ENCODE data around the gene UBASH3A. TPM values are rescaled to one million over a fixed set of nuclear protein-coding genes. Genes with fewer than 3 reads are reported as not detected.

The UBASH3A gene
- total RNA-seq, 1 donor from 2014 or later, result not detected

DNA sequence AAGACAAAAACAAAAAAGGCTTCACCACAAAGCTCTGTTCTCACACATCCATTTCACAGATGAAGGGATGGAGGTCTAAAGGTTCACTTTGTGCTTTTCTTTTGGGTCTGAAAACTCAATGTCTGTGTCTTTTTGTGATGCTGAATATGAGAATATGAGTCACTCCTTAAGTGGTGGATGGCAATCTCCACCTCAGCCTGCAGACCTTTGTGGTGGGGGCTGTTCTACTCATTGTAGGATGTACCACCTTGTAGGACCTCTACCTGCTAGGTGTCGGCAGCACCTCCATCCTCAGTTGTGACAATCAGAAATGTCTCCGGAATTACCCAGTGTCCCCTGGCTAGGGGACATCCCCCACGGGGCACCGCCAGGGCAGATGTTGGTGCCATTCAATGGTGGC is 42.8 kb downstream of the UBASH3A start:
- Mint-ChIP-seq H3K4me1 (ENCODE audit: low read depth, unreplicated experiment) (peaks cover 15% of the 10 kb centered on the region), H3K9me3 (ENCODE audit: unreplicated experiment) (peaks cover 3% of the 10 kb centered on the region), H3K4me3 (ENCODE audit: unreplicated experiment) (no peak overlapping the region), H3K27me3 (ENCODE audit: unreplicated experiment) (peaks cover 15% of the 10 kb centered on the region), H3K36me3 (ENCODE audit: unreplicated experiment) (no peaks in the 10 kb centered on the region), H3K27ac (ENCODE audit: unreplicated experiment) (no peak overlapping the region)
- DNase-seq, result no peak
- TF ChIP-seq, protein P1, sequence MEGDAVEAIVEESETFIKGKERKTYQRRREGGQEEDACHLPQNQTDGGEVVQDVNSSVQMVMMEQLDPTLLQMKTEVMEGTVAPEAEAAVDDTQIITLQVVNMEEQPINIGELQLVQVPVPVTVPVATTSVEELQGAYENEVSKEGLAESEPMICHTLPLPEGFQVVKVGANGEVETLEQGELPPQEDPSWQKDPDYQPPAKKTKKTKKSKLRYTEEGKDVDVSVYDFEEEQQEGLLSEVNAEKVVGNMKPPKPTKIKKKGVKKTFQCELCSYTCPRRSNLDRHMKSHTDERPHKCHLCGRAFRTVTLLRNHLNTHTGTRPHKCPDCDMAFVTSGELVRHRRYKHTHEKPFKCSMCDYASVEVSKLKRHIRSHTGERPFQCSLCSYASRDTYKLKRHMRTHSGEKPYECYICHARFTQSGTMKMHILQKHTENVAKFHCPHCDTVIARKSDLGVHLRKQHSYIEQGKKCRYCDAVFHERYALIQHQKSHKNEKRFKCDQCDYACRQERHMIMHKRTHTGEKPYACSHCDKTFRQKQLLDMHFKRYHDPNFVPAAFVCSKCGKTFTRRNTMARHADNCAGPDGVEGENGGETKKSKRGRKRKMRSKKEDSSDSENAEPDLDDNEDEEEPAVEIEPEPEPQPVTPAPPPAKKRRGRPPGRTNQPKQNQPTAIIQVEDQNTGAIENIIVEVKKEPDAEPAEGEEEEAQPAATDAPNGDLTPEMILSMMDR (IDR thresholded peaks at IDR 0.05; ENCODE audit: partially characterized antibody, unreplicated experiment), result no peak

DNA sequence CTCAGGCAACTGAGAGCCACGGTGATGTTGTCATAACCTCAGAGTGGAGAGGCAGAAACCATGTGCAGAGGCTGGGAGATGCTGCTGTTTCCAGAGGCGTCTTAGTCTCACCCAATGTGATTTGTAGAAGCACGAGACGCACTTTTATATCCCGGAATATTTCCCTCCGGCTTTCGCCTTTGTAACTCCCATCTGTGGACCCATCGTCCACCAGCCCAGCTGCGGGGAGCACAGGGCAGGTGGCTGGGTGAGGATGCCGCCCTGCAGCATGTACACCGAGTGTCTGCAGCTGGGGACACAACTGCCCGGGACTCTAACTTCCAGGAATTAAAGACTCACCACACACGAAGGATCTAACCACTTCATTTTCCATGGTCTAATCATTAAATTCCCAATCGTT is 43.5 kb downstream of the UBASH3A start:
- Mint-ChIP-seq H3K4me3 (ENCODE audit: unreplicated experiment) (no peak overlapping the region), H3K27me3 (ENCODE audit: unreplicated experiment) (peaks cover 15% of the 10 kb centered on the region), H3K9me3 (ENCODE audit: unreplicated experiment) (peaks cover 3% of the 10 kb centered on the region), H3K36me3 (ENCODE audit: unreplicated experiment) (no peaks in the 10 kb centered on the region), H3K27ac (ENCODE audit: unreplicated experiment) (no peak overlapping the region), H3K4me1 (ENCODE audit: low read depth, unreplicated experiment) (peaks cover 17% of the 10 kb centered on the region)
- TF ChIP-seq, protein P1 (IDR thresholded peaks at IDR 0.05; ENCODE audit: partially characterized antibody, unreplicated experiment), result no peak
- DNase-seq, result no peak

DNA sequence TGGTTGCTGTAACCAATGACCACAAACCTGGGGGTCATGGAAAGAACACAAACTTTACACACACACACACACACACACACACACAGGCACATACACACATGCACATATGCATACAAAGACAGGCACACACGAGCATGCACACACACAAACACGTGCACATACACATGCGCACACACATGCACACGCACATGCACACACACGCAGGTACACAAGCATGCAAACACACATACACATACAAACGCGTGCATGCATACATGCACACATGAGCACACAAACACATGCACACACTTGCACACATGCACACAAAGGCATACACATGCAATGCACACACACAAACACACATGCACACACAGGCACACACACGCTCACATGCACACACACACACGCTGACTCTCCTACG is 44.0 kb downstream of the UBASH3A start:
- peaks cover 15% of the 10 kb centered on the region for H3K27me3 Mint-ChIP-seq (ENCODE audit: unreplicated experiment)
- peaks cover 22% of the 10 kb centered on the region for H3K4me1 Mint-ChIP-seq (ENCODE audit: low read depth, unreplicated experiment)
- H3K9me3 Mint-ChIP-seq (ENCODE audit: unreplicated experiment), result peaks cover 3% of the 10 kb centered on the region
- H3K4me3 Mint-ChIP-seq (ENCODE audit: unreplicated experiment), result no peak overlapping the region
- H3K27ac Mint-ChIP-seq (ENCODE audit: unreplicated experiment), result no peak overlapping the region
- H3K36me3 Mint-ChIP-seq (ENCODE audit: unreplicated experiment), result no peaks in the 10 kb centered on the region
- no peak for DNase-seq
- TF ChIP-seq, protein P1 (IDR thresholded peaks at IDR 0.05; ENCODE audit: partially characterized antibody, unreplicated experiment), result no peak

DNA sequence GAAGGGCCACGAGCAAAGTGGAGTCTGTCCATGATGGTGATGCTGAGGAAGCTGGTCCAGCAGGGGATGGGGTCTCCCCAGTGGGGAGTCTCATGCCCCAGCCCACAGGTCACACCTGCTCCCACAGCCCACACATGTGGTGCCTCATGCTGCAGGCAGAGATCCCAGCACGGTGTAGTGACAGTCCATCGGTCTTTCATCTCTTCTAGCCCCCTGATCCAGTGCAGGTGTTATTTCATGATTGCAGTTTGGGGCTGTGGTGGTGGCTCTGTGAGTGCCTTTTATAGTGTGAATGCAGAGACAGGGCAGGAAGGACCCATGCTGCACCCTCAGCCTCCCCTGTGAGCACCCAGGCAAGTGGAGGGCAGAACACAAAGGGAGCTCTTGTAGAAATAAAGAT is 45.0 kb downstream of the UBASH3A start:
- Mint-ChIP-seq H3K4me3 (ENCODE audit: unreplicated experiment) (no peak overlapping the region), H3K27ac (ENCODE audit: unreplicated experiment) (no peak overlapping the region)

DNA sequence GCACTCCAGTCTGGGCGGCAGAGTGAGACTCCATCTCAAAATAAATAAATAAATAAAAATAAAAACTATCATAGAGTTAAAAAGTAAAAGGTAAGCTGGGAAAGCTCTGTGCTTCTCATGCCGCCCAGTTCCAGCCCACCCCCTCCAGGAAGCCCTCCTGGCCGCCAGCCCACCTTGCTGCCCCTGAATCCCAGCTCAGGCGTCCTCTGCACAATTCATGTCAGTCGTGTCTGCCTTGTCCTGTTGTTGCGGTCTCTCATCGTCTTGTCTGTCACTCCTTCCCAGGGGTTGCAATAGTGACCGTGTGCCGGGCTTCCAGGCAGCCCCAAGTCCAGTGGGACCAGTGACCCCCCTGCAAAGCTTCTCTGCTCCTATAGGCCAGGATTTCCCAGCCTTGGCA is 48.2 kb downstream of the UBASH3A start:
- Mint-ChIP-seq H3K36me3 (ENCODE audit: unreplicated experiment) (no peaks in the 10 kb centered on the region), H3K27ac (ENCODE audit: unreplicated experiment) (peak overlapping the region; percentile 55), H3K9me3 (ENCODE audit: unreplicated experiment) (peaks cover 6% of the 10 kb centered on the region)

More for the DNA sequence above, 45.0 kb downstream of the UBASH3A start:
- Mint-ChIP-seq H3K4me1 (ENCODE audit: low read depth, unreplicated experiment) (peaks cover 32% of the 10 kb centered on the region), H3K27me3 (ENCODE audit: unreplicated experiment) (peaks cover 20% of the 10 kb centered on the region), H3K36me3 (ENCODE audit: unreplicated experiment) (no peaks in the 10 kb centered on the region), H3K9me3 (ENCODE audit: unreplicated experiment) (peaks cover 4% of the 10 kb centered on the region)
- no peak for DNase-seq
- TF ChIP-seq, protein P1 (IDR thresholded peaks at IDR 0.05; ENCODE audit: partially characterized antibody, unreplicated experiment), result no peak

More for the DNA sequence above, 48.2 kb downstream of the UBASH3A start:
- Mint-ChIP-seq H3K4me3 (ENCODE audit: unreplicated experiment) (no peak overlapping the region), H3K27me3 (ENCODE audit: unreplicated experiment) (peaks cover 20% of the 10 kb centered on the region), H3K4me1 (ENCODE audit: low read depth, unreplicated experiment) (peaks cover 48% of the 10 kb centered on the region)
- DNase-seq, result no peak
- TF ChIP-seq, protein P1 (IDR thresholded peaks at IDR 0.05; ENCODE audit: partially characterized antibody, unreplicated experiment), result no peak
